ENCODE data around the gene VAV3. TPM values are rescaled to one million over a fixed set of nuclear protein-coding genes. Genes with fewer than 3 reads are reported as not detected.

VAV3 gene
- total and polyA plus RNA-seq, 11 donors = 0.57 to 8.3 (median 1.9) TPM

DNA sequence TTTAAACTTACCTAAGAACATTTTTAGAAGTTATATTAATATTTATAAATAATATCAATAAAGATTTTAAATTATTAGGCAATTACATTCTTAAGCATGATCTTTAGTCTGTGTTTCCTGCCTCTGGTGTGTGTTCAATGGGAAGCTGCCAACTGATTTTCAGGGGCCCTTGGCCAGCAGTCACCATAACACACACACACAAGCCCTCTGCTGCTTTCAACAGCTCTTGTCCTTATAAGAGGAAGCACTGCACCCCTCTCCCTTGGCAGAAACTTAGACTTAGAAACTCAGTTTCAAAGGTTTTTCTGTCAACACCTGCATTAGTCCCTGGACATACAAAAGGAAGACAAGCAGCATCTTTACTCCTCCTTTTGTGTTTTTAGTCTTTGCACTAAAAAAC, 81.4 kb downstream of the VAV3 start:
- Histone ChIP-seq H3K4me1 (peaks cover 0 to 20% (median 0%) of the 10 kb centered on the region in 12 donors), H3K36me3 (no peaks in the 10 kb centered on the region), H3K9me3 (no peaks in the 10 kb centered on the region), H3K27me3 (no peaks in the 10 kb centered on the region), H3K27ac (no peak overlapping the region), H3K4me3 (no peak overlapping the region)
- intact Hi-C loops (cut with DNase I) = no loop called here
- ATAC-seq (no peak), DNase-seq (no peak)
- TF ChIP-seq, protein P1, sequence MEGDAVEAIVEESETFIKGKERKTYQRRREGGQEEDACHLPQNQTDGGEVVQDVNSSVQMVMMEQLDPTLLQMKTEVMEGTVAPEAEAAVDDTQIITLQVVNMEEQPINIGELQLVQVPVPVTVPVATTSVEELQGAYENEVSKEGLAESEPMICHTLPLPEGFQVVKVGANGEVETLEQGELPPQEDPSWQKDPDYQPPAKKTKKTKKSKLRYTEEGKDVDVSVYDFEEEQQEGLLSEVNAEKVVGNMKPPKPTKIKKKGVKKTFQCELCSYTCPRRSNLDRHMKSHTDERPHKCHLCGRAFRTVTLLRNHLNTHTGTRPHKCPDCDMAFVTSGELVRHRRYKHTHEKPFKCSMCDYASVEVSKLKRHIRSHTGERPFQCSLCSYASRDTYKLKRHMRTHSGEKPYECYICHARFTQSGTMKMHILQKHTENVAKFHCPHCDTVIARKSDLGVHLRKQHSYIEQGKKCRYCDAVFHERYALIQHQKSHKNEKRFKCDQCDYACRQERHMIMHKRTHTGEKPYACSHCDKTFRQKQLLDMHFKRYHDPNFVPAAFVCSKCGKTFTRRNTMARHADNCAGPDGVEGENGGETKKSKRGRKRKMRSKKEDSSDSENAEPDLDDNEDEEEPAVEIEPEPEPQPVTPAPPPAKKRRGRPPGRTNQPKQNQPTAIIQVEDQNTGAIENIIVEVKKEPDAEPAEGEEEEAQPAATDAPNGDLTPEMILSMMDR (IDR thresholded peaks at IDR 0.05) = no peak
- TF ChIP-seq POLR2A (IDR thresholded peaks at IDR 0.05) = no peak

DNA sequence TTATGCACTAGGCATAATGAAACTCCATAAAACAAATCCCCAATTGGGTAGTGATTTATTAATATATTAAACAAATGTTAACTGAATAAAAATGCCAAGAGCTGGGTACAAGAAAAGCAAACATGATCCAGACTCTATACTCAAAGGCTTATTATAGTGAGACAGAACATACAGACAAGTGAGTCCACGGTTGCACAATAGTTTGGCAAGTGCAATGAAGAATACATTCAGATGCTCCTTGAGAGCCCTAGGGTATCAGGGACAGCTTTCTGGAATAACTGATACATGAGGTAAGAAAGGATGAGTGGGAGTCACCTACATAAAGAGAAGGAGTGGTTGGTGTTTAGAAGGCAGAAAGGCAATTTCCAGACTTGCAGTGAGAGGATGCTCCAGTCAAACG, 85.1 kb downstream of the VAV3 start:
- 77 to 82% (median 81%) methylated on average over 2 of the region's 2 CpGs for WGBS, 4 donors
- Histone ChIP-seq H3K4me1 (peaks cover 0 to 51% (median 0%) of the 10 kb centered on the region in 12 donors), H3K27ac (no peak overlapping the region), H3K36me3 (no peaks in the 10 kb centered on the region), H3K27me3 (no peaks in the 10 kb centered on the region), H3K4me3 (no peak overlapping the region), H3K9me3 (peaks cover 0 to 16% (median 0%) of the 10 kb centered on the region in 12 donors)
- TF ChIP-seq, protein P1 (IDR thresholded peaks at IDR 0.05) = no peak
- TF ChIP-seq POLR2A (IDR thresholded peaks at IDR 0.05) = no peak
- DNase-seq = no peak
- intact Hi-C loops (cut with DNase I) = loop anchor here in 2 of 10 donors (10.0 kb wide), 2 partner anchors 65 to 75 kb away; no protein-coding TSS in a partner anchor
- no peak for ATAC-seq

DNA sequence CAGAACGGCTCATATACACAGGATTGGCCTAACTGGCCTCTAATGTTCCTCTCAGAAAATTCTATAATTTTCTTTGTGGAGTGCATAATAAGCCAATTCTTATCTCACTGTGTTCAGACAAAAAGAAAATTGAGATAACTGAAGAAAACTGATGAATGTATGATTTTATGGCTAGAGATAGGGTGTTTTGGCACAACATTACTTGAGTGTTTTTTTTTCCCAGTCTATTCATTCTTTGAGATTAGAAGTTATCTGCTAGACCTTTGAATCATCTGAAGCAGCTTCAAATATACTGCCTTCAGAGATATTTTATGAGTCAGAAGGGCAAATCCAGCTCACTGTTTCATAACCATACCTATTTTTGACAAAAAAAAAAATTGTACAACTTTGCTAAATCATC, 85.6 kb downstream of the VAV3 start:
- Histone ChIP-seq H3K4me3 (no peak overlapping the region), H3K4me1 (peaks cover 0 to 51% (median 0%) of the 10 kb centered on the region in 12 donors), H3K9me3 (peaks cover 0 to 16% (median 0%) of the 10 kb centered on the region in 12 donors), H3K27ac (no peak overlapping the region), H3K27me3 (no peaks in the 10 kb centered on the region), H3K36me3 (no peaks in the 10 kb centered on the region)
- ATAC-seq (peak in 1 of 4 donors; percentile 36), DNase-seq (no peak)
- TF ChIP-seq, protein P1 (IDR thresholded peaks at IDR 0.05) = no peak
- no peak for TF ChIP-seq POLR2A (IDR thresholded peaks at IDR 0.05)
- 60 to 86% (median 84%) methylated on average over 1 of the region's 1 CpG for WGBS, 4 donors
- intact Hi-C loops (cut with DNase I) = loop anchor here in 2 of 10 donors (10.0 kb wide), 2 partner anchors 65 to 75 kb away; no protein-coding TSS in a partner anchor

DNA sequence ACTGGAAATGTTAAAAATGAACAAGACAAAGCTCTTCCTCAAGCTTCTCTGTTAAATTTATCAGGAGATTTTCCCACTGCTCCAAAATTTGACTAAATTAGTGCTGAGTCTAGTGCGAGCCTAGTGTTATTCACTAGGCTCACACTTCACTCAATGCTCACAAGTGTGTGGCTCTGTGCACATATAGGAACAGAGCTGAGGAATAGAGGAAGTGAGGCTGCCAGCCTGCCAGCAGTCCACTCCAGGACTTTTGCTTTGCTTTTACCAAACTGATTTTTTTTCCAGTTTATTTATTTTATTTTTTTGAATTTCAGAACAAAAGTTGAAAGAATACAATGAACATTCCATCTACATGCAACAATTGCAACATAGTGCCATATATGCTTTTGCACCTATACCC, 87.2 kb downstream of the VAV3 start:
- DNase-seq (no peak), ATAC-seq (no peak)
- TF ChIP-seq, protein P1 (IDR thresholded peaks at IDR 0.05) = no peak
- TF ChIP-seq POLR2A (IDR thresholded peaks at IDR 0.05) = no peak
- no peaks in the 10 kb centered on the region for H3K36me3 ChIP-seq
- intact Hi-C loops (cut with DNase I) = loop anchor here in 2 of 10 donors (10.0 kb wide), 2 partner anchors 63 to 73 kb away; no protein-coding TSS in a partner anchor
- peaks cover 0 to 49% (median 0%) of the 10 kb centered on the region in 12 donors for H3K4me1 ChIP-seq
- peaks cover 0 to 16% (median 0%) of the 10 kb centered on the region in 12 donors for H3K9me3 ChIP-seq
- H3K27me3 ChIP-seq = no peaks in the 10 kb centered on the region
- WGBS, 4 donors = 75 to 82% (median 76%) methylated on average over 1 of the region's 1 CpG
- H3K4me3 ChIP-seq = no peak overlapping the region
- peak overlapping the region in 1 of 12 donors; percentile 62 for H3K27ac ChIP-seq

Data from heart left ventricle (tissue), 16 donors.